Pons (tissue), 1 donor: ENCODE results near the gene APOA5.
"Not testable (repeated sequence)": the region's sequence is repeated elsewhere in the genome, so short reads cannot be mapped to it uniquely, and the experiment has no call there.

ENCODE experiments used
- DNase-seq: peaks from one replicate; pipeline ENCODE4 v3.0.0-alpha.2; 2016; ENCODE audit warnings: low spot score

The APOA5 gene

DNA sequence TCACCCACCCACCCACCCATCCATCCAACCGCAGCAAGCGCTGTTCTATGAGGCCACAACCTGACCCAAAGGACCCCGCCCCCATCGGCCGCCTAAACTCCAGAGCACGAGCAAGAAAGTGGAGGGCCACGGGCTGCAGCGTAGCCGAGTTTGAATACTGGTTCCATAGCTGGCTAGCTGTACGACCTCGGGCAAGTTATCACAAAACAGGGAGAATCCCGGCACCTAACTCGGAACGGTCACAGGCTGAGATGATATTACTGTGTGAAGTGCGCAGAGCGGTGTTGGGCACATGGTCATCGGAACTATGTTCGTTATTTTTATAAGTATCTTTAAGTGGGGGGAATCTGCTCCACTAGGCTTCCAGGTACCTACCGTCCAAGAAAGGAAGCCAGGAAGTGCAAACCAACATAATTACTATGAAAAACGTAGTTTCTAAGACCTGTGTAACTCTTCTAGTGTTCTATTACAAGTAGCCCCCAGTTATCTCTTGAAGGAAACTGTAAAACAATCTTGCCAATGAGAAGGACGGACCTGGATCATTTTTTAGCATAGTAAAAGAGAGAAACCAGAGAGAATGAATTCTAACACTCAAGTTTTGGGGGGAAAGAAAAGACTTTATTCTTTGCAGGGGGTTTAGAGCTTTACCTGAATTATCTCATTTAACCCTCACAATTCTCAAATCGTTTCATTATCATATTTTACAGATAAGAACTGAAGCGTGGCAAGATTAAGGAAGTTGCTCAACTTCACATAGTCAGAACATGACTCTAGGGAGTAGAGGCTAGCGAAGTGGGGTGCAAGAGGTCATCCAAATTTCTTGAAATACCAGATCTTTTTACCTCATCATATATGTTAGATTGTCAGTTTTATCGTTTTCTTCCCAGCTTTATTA lies 18.2 kb downstream of the APOA5 start:
- peak; percentile 57 for DNase-seq

DNA sequence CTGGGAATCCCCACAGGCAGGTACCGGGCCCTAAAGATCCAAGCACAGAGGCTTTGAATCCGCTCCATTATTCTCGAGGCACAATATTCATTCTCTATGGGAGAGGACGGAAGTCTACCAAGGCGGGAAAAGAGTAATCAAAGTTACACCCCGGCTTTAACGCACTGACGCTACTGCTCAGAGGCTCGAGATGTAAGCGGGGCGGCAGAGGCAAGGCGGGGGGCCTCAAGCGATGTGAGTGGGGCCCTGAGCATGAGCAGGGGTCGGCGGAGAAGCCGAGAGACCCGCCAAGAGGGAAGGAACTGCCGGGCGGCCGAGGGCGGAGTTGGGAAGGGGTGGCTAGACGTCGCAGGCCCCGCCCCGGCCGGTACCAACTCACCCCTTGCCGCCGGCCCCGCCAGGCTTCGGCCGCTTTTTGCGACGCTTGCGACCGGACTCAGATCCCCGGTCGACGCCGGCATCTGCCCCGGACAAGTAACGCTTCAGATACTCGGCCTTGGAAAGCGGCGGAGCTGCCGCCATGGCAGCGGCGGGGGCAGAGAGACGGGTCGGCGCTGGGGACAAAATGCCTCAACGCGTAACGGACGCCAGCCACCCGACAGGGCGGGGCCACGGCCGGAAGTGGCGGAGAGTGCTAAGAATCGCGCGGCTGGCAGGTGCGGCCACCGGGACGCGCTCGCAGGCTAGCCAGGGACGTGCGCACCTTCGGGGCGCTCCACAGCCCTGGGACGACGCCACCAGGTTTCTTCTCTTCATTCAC lies 19.1 kb downstream of the APOA5 start, which contains the start of gene BUD13:
Gene BUD13, minus strand, starts transcription at position 545 of the 760 bp plus-strand sequence. Its CDS starts 23 bp downstream, at position 522.
- peak; percentile 77 for DNase-seq

DNA sequence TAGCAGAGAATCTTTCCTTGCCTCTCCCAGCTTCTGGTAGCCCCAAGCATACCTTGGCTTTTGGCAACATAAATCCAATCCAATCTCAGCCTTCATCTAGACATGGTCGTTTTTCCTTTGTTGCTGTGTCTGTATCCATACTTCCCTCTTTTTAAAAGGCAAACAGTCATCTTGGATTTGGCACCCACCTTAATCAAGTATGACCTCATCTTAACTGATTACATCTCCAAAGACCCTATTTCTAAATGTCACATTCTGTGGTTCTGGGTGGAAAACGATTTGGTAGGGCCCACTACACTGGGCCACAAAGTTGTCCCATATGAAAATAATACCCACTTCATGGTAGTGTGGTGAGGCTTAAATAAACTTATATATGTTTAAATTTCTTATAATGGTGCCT lies 19.7 kb downstream of the APOA5 start:
- DNase-seq, result no peak

DNA sequence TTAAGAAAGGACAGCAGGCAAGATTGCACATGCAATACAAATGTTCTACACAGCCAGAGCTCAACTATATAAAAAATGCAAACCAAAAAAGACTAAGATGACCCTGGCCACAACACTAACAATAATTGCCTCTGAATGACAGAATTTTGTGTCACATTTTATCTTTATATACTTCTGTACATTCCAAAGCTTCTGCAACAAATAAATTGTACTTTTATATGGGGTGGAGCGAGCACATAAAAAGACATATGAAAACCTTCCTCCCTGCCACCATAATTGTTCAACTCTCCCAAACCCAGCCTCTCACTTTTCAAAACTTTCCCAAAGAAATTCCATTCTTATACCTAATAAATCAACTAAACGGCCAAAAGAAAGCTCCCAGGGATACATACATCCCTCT lies 29.5 kb downstream of the APOA5 start:
- DNase-seq, result no peak

DNA sequence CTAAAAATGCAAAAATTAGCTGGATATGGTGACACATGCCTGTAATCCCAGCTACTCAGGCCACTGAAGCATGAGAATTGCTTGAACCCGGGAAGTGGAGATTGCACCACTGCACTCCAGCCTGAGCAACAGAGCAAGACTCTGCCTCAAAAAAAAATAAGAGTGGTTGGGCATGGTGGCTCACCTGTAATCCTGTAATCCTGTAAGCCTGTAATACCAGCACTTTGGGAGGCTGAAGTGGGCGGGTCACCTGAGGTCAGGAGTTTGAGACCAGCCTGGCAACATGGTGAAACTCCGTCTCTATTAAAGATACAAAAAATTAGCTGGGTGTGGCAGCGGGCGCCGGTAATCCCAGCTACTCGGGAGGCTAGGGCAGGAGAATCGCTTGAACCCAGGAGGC lies 35.6 kb downstream of the APOA5 start:
- DNase-seq, result not testable (repeated sequence)

DNA sequence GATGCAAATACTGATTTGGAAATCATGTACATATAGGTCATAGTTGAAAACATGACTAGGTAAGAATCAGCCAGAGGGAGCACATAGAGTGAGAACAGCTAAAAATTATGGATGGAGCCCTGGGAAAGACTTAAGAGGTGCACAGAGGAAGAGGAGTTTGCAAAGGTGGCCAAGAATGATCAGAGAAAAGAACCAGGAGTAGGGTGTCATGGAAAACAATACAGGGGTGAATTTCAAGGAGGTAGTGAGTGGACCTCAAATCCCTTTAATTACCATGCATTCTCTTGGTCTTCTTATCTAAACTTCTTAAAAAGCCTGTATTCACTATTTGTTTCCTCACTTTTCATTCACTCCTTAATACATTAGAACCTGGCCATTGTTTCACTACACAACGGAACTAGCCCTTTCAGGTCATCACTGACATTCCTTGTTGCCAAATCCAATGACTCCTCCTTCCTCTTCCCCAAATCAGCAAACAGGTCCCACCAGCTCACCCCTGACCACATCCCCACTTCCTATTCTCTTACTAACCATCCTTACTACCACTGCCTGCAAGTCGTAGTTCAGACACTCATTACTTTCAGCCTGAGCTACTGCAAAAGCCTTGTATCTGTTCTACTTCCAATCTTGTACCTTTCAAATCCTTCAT lies 41.5 kb downstream of the APOA5 start:
- DNase-seq, result no peak

DNA sequence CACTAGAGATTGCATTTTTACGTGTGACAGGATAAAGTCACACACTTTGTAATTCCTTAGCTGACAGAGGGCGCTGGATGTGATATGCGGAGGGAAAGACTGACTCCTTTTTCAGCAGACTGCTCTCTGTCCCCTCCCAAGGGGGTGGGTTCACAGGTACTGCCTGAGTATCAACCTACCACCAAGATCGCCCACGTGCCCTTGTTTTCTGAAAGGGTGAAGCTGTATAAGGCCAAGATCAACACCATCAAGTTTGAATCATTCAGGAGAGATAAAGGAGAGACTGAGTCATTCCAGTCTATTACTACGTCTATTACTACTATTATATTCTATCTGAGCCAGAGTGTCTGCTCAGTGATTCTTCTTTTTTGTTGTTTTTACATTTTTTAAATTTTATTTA lies 49.6 kb downstream of the APOA5 start:
- no peak for DNase-seq

DNA sequence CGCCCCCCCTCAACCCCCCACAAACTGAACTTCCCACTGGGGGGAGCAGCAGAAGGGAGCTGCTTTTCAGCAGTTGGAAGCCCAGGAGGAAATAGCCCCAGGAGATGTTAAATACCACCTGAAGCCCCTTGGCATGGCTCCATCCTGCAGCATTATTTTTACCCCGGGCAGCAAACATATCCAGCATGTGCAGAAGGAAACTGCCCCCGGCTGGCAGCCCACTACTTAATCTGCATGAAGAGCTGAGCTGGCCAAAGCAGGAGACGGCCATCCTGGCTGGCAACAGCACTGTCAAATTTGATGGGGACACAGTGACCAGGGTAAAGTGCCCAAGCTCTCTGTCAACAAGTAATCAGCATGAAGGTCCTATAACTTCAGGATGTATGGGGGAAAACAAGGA lies 50.9 kb downstream of the APOA5 start:
- DNase-seq, result no peak
